ENCODE data around the gene PCBP3. TPM values are rescaled to one million over a fixed set of nuclear protein-coding genes. Genes with fewer than 3 reads are reported as not detected.

Gene PCBP3
- total RNA-seq, 2 experiments from 2014 or later = 1.9 to 2.2 TPM

GRCh38 chr21:45837936-45838335 lies 194.4 kb downstream of the PCBP3 start:
- DNase-seq = no peak
- ChIA-PET CTCF (interaction anchor here (1.6 to 1.7 kb wide), 2 partner anchors 9 to 42 kb away, joined by 3 to 4 read pairs; no protein-coding TSS in a partner anchor), POLR2A (no interaction called here)
- Mint-ChIP-seq H3K27me3 (no peaks in the 10 kb centered on the region), H3K36me3 (ENCODE audit: low read depth) (peaks cover 2% of the 10 kb centered on the region), H3K4me1 (ENCODE audit: low read depth) (no peaks in the 10 kb centered on the region), H3K27ac (no peak overlapping the region), H3K4me3 (no peak overlapping the region), H3K9me3 (peaks cover 4% of the 10 kb centered on the region)
- intact Hi-C loops (cut with micrococcal nuclease) = no loop called here
- ATAC-seq = no peak
- no peak for TF ChIP-seq CTCF (IDR thresholded peaks at IDR 0.05)

- Mint-ChIP-seq H3K27ac (no peak overlapping the region), H3K4me3 (no peak overlapping the region), H3K36me3 (ENCODE audit: low read depth) (peaks cover 2% of the 10 kb centered on the region), H3K4me1 (ENCODE audit: low read depth) (no peaks in the 10 kb centered on the region), H3K27me3 (no peaks in the 10 kb centered on the region), H3K9me3 (peaks cover 4% of the 10 kb centered on the region)
- TF ChIP-seq CTCF (IDR thresholded peaks at IDR 0.05) = no peak
- intact Hi-C loops (cut with micrococcal nuclease) = no loop called here
- ATAC-seq (no peak), DNase-seq (no peak)
- ChIA-PET CTCF (no interaction called here), POLR2A (interaction anchor here (1.2 kb wide), 1 partner anchor 10 kb away, joined by 3 read pairs; no protein-coding TSS in a partner anchor)
These were observed 195.1 kb downstream of the PCBP3 start for GRCh38 chr21:45838634-45839033.

- Mint-ChIP-seq H3K27ac (no peak overlapping the region), H3K36me3 (ENCODE audit: low read depth) (peaks cover 2% of the 10 kb centered on the region), H3K4me1 (ENCODE audit: low read depth) (no peaks in the 10 kb centered on the region), H3K27me3 (no peaks in the 10 kb centered on the region), H3K4me3 (no peak overlapping the region), H3K9me3 (peaks cover 4% of the 10 kb centered on the region)
- TF ChIP-seq CTCF (IDR thresholded peaks at IDR 0.05) = no peak
- intact Hi-C loops (cut with micrococcal nuclease) = no loop called here
- DNase-seq (no peak), ATAC-seq (no peak)
- ChIA-PET CTCF (no interaction called here), POLR2A (interaction anchor here (1.2 kb wide), 1 partner anchor 10 kb away, joined by 3 read pairs; no protein-coding TSS in a partner anchor)
These were observed 195.7 kb downstream of the PCBP3 start for GRCh38 chr21:45839274-45839673.

GRCh38 chr21:45841033-45841432 lies 197.5 kb downstream of the PCBP3 start:
- H3K36me3 Mint-ChIP-seq (ENCODE audit: low read depth) = peaks cover 2% of the 10 kb centered on the region
- peaks cover 4% of the 10 kb centered on the region for H3K9me3 Mint-ChIP-seq
- DNase-seq = no peak
- H3K4me1 Mint-ChIP-seq (ENCODE audit: low read depth) = peaks cover 7% of the 10 kb centered on the region
- intact Hi-C loops (cut with micrococcal nuclease) = no loop called here
- ATAC-seq = no peak
- no peak overlapping the region for H3K4me3 Mint-ChIP-seq
- CTCF ChIA-PET = no interaction called here
- TF ChIP-seq CTCF (IDR thresholded peaks at IDR 0.05) = no peak
- H3K27me3 Mint-ChIP-seq = peaks cover 2% of the 10 kb centered on the region
- H3K27ac Mint-ChIP-seq = no peak overlapping the region
- POLR2A ChIA-PET = no interaction called here

GRCh38 chr21:45843426-45843825 lies 199.9 kb downstream of the PCBP3 start:
- ChIA-PET POLR2A (no interaction called here), CTCF (no interaction called here)
- DNase-seq = no peak
- no peak overlapping the region for H3K4me3 Mint-ChIP-seq
- peaks cover 4% of the 10 kb centered on the region for H3K27me3 Mint-ChIP-seq
- no peak for TF ChIP-seq CTCF (IDR thresholded peaks at IDR 0.05)
- H3K36me3 Mint-ChIP-seq (ENCODE audit: low read depth) = peaks cover 2% of the 10 kb centered on the region
- H3K4me1 Mint-ChIP-seq (ENCODE audit: low read depth) = peaks cover 18% of the 10 kb centered on the region
- peaks cover 4% of the 10 kb centered on the region for H3K9me3 Mint-ChIP-seq
- intact Hi-C loops (cut with micrococcal nuclease) = no loop called here
- no peak for ATAC-seq
- no peak overlapping the region for H3K27ac Mint-ChIP-seq
